Keratinocyte (primary cell): Measurements from ENCODE around the gene C1orf174. TPM values are rescaled to one million over a fixed set of nuclear protein-coding genes. Genes with fewer than 3 reads are reported as not detected.

ENCODE experiments used
- DNase-seq: peaks from one replicate; pipeline ENCODE4 v3.0.0-alpha.2; 2011; ENCODE audit warnings: low read depth, missing footprints, low spot score
- FAIRE-seq: peaks from 2 replicates; lab custom pipeline; 2011; peaks lifted over from hg19 to GRCh38; lab: Jason Lieb, UNC
- H2AFZ ChIP-seq: 2 replicates; pipeline ENCODE4 v1.6.0; 2012; ENCODE audit warnings: low read length, control low read depth, inconsistent platforms; ENCODE audit not compliant: control insufficient read depth
- H3K27ac ChIP-seq: 2 replicates; pipeline ENCODE4 v1.5.1; 2011; ENCODE audit warnings: low read length; ENCODE audit not compliant: control insufficient read depth, insufficient read depth
- H3K27me3 ChIP-seq: 3 replicates; pipeline ENCODE4 v1.6.0; 2011; ENCODE audit warnings: low read length; ENCODE audit not compliant: control insufficient read depth, insufficient read depth; ENCODE audit errors: extremely low read depth
- H3K36me3 ChIP-seq, 2 experiments: 2 replicates in 1 of 2; 3 replicates in 1 of 2; pipeline ENCODE4 v1.5.1; 2011; ENCODE audit warnings: low read length in 2 of 2, mild to moderate bottlenecking in 1 of 2; ENCODE audit not compliant: control insufficient read depth in 2 of 2, insufficient read depth in 2 of 2; ENCODE audit errors: extremely low read depth in 1 of 2
- H3K4me1 ChIP-seq: 3 replicates; pipeline ENCODE4 v1.5.1; 2011; ENCODE audit warnings: low read length; ENCODE audit not compliant: control insufficient read depth, insufficient read depth; ENCODE audit errors: extremely low read depth
- H3K4me2 ChIP-seq: 3 replicates; pipeline ENCODE4 v1.6.0; 2011; ENCODE audit warnings: low read depth, low read length; ENCODE audit not compliant: control insufficient read depth, insufficient read depth; ENCODE audit errors: extremely low read depth
- H3K4me3 ChIP-seq, 3 experiments: fragments of 200-600 bp in 1 of 3; sonication (generic) in 1 of 3; 2 replicates in 2 of 3; 3 replicates in 1 of 3; pipeline ENCODE4 v1.5.1; 2011 to 2016; ENCODE audit warnings: low read length in 3 of 3, mild to moderate bottlenecking in 3 of 3, control low read depth in 2 of 3, inconsistent platforms in 1 of 3, low read depth in 1 of 3, mixed read lengths in 1 of 3, mixed run types in 1 of 3, moderate library complexity in 1 of 3; ENCODE audit not compliant: control insufficient read depth in 2 of 3, insufficient read depth in 2 of 3; ENCODE audit errors: extremely low read depth in 1 of 3
- H3K79me2 ChIP-seq: 2 replicates; pipeline ENCODE4 v1.6.0; 2012; ENCODE audit warnings: low read length; ENCODE audit not compliant: control insufficient read depth, insufficient read depth
- H3K9ac ChIP-seq: 3 replicates; pipeline ENCODE4 v1.6.0; 2011; ENCODE audit warnings: low read length; ENCODE audit not compliant: control insufficient read depth, insufficient read depth; ENCODE audit errors: extremely low read depth
- H3K9me1 ChIP-seq: 3 replicates; pipeline ENCODE4 v1.6.0; 2011; ENCODE audit warnings: low read length; ENCODE audit not compliant: control insufficient read depth, insufficient read depth; ENCODE audit errors: extremely low read depth
- H3K9me3 ChIP-seq: 2 replicates; pipeline ENCODE4 v1.5.1; 2012; ENCODE audit warnings: low read depth, low read length; ENCODE audit not compliant: control insufficient read depth
- H4K20me1 ChIP-seq: 3 replicates; pipeline ENCODE4 v1.6.0; 2011; ENCODE audit warnings: low read length; ENCODE audit not compliant: control insufficient read depth, insufficient read depth; ENCODE audit errors: extremely low read depth
- CTCF ChIP-seq, 3 experiments: IDR thresholded peaks in 1 of 3; conservative IDR thresholded peaks in 1 of 3; optimal IDR thresholded peaks in 1 of 3; 2 replicates in 2 of 3; 3 replicates in 1 of 3; pipeline versions ENCODE3 to v1.5.1; 2011; ENCODE audit warnings: low read length in 3 of 3, mild to moderate bottlenecking in 3 of 3, moderate library complexity in 2 of 3, control low read depth in 1 of 3, inconsistent platforms in 1 of 3; ENCODE audit not compliant: insufficient read depth in 2 of 3; ENCODE audit errors: extremely low read depth in 1 of 3
- EZH2 ChIP-seq: IDR thresholded peaks from one replicate; pipeline ENCODE4 v1.6.1; 2012; ENCODE audit warnings: inconsistent platforms, mild to moderate bottlenecking, low read length, moderate library complexity
- dilution Hi-C: fragments of 300-500 bp; cut with MboI; formaldehyde crosslinking; loops from one replicate; pipeline ENCODE4 v1.7.0; 2020; ENCODE audit warnings: low sequenced_read_pairs; ENCODE audit not compliant: extremely low pct_ligation_motif_present
- polyA plus RNA-seq, 5 experiments: library from polyadenylated mRNA; depleted of rRNA in 3 of 5; stranded (reverse) in 3 of 5; stranded (forward) in 1 of 5; unstranded in 1 of 5; fragments of >200 nt; gene quantifications; 1 replicate in 1 of 5; 2 replicates in 3 of 5; 3 replicates in 1 of 5; pipeline versions ENCODE4 v1.2.1 to v1.2.3, GENCODE V29; 2011 to 2012; ENCODE audit warnings: missing spikeins in 2 of 5, low read depth in 1 of 5, low replicate concordance in 1 of 5

The C1orf174 gene
- polyA plus RNA-seq, 1 donor (not counting 4 experiments of a cell fraction or from before 2014, with no cell fraction given), result 26.8 TPM

- H3K4me2 ChIP-seq, result no peak overlapping the region
- H3K36me3 ChIP-seq, result no peaks in the 10 kb centered on the region
- no peaks in the 10 kb centered on the region for H3K79me2 ChIP-seq
- no peaks in the 10 kb centered on the region for H3K4me1 ChIP-seq
- H4K20me1 ChIP-seq, result no peaks in the 10 kb centered on the region
- no peaks in the 10 kb centered on the region for H3K9me1 ChIP-seq
- H2AFZ ChIP-seq, result no peak overlapping the region
- H3K27me3 ChIP-seq, result peaks cover 4% of the 10 kb centered on the region
- no peak for DNase-seq
- no peak overlapping the region for H3K9ac ChIP-seq
- H3K9me3 ChIP-seq, result no peaks in the 10 kb centered on the region
- H3K27ac ChIP-seq, result no peak overlapping the region
- dilution Hi-C loops, result no loop called here
- no peak overlapping the region for H3K4me3 ChIP-seq
- FAIRE-seq, result no peak
- TF ChIP-seq CTCF (optimal IDR thresholded peaks at IDR 0.05 in 1 of 3, IDR thresholded peaks at IDR 0.05 in 1 of 3, conservative IDR thresholded peaks at IDR 0.05 in 1 of 3; ENCODE audit: extremely low read depth in 1 of 3, insufficient read depth in 2 of 3, low read length in 3 of 3) (no peak), EZH2 (no peak)
Measured at GRCh38 chr1:3939242-3940080, 39.4 kb upstream of the C1orf174 start.

GRCh38 chr1:3932156-3932919 is 32.3 kb upstream of the C1orf174 start:
- no peaks in the 10 kb centered on the region for H3K79me2 ChIP-seq
- FAIRE-seq, result no peak
- H3K27ac ChIP-seq, result no peak overlapping the region
- no peak overlapping the region for H3K4me2 ChIP-seq
- H3K9ac ChIP-seq, result no peak overlapping the region
- no peaks in the 10 kb centered on the region for H4K20me1 ChIP-seq
- no peaks in the 10 kb centered on the region for H3K27me3 ChIP-seq
- no peak for DNase-seq
- no peaks in the 10 kb centered on the region for H3K36me3 ChIP-seq
- H2AFZ ChIP-seq, result no peak overlapping the region
- dilution Hi-C loops, result no loop called here
- no peaks in the 10 kb centered on the region for H3K4me1 ChIP-seq
- no peak overlapping the region for H3K4me3 ChIP-seq
- H3K9me3 ChIP-seq, result peaks cover 6% of the 10 kb centered on the region
- TF ChIP-seq EZH2, result no peak
- no peak for TF ChIP-seq CTCF (optimal IDR thresholded peaks at IDR 0.05 in 1 of 3, IDR thresholded peaks at IDR 0.05 in 1 of 3, conservative IDR thresholded peaks at IDR 0.05 in 1 of 3; ENCODE audit: extremely low read depth in 1 of 3, insufficient read depth in 2 of 3, low read length in 3 of 3)
- H3K9me1 ChIP-seq, result no peaks in the 10 kb centered on the region
